Adipocyte (in vitro differentiated cells): Measurements from ENCODE around the gene RPL26.

Experiments used
- DNase-seq: peaks from one replicate; pipeline ENCODE4 v3.0.0-alpha.2; 2015; ENCODE audit warnings: low read depth
- H3K27me3 ChIP-seq: replicated peaks from 2 replicates; pipeline ENCODE4 v1.7.0; 2013; ENCODE audit warnings: mild to moderate bottlenecking, low read length, moderate library complexity; ENCODE audit not compliant: control insufficient read depth, insufficient read depth
- H3K36me3 ChIP-seq: 2 replicates; pipeline ENCODE4 v1.7.0; 2013; ENCODE audit warnings: low read length, mild to moderate bottlenecking, moderate library complexity; ENCODE audit not compliant: control insufficient read depth, insufficient read depth, severe bottlenecking
- H3K4me1 ChIP-seq: 2 replicates; pipeline ENCODE4 v1.7.0; 2013; ENCODE audit warnings: mild to moderate bottlenecking, low read length, moderate library complexity; ENCODE audit not compliant: control insufficient read depth, insufficient read depth
- H3K4me3 ChIP-seq: 2 replicates; pipeline ENCODE4 v1.7.0; 2013; ENCODE audit warnings: mild to moderate bottlenecking, low read length, moderate library complexity
- H3K9ac ChIP-seq: 2 replicates; pipeline ENCODE4 v1.7.0; 2013; ENCODE audit warnings: mild to moderate bottlenecking, low read length, moderate library complexity
- H3K9me3 ChIP-seq: 2 replicates; pipeline ENCODE4 v1.7.0; 2013; ENCODE audit warnings: mild to moderate bottlenecking, low read length, moderate library complexity; ENCODE audit not compliant: control insufficient read depth

RPL26 gene

GRCh38 chr17:8341456-8341855, 41.5 kb downstream of the RPL26 start:
- no peaks in the 10 kb centered on the region for H3K36me3 ChIP-seq
- peaks cover 15% of the 10 kb centered on the region for H3K27me3 ChIP-seq
- no peak for DNase-seq
- H3K4me1 ChIP-seq, result peaks cover 10% of the 10 kb centered on the region
- H3K9me3 ChIP-seq, result no peaks in the 10 kb centered on the region
- no peak overlapping the region for H3K9ac ChIP-seq
- no peak overlapping the region for H3K4me3 ChIP-seq

GRCh38 chr17:8339540-8339939, 43.5 kb downstream of the RPL26 start, which contains the start of gene ODF4:
Gene ODF4 (plus strand): TSS chr17:8339840. CDS start chr17:8340052, 212 bp downstream.
- Histone ChIP-seq H3K9me3 (no peaks in the 10 kb centered on the region), H3K9ac (no peak within 1 kb of the TSS), H3K4me3 (no peak within 1 kb of the TSS), H3K4me1 (peaks cover 10% of the 10 kb centered on the region), H3K27me3 (peaks cover 4% of the 10 kb centered on the region), H3K36me3 (no peaks in the 10 kb centered on the region)
- no peak for DNase-seq

DNA sequence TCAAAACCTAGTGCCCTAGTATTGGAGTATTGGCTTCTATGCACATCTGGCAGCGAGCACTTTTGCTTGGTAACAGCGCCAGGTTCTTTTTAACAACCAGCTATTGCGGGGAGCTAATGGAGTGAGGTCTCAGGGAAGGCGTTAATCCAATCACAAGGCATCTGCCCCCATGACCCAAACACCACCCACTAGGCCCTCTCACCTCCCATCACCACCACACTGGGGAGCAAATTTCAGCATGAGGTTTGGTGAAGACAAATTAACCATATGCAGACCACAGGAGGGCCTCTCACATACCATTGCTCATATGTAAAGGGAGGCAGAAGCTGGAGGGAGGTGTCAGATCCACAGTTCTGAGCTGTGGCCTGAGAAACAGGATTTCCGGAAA, 44.2 kb downstream of the RPL26 start:
- H3K9me3 ChIP-seq, result no peaks in the 10 kb centered on the region
- no peak overlapping the region for H3K9ac ChIP-seq
- H3K27me3 ChIP-seq, result peaks cover 4% of the 10 kb centered on the region
- no peak overlapping the region for H3K4me3 ChIP-seq
- H3K4me1 ChIP-seq, result peaks cover 10% of the 10 kb centered on the region
- no peaks in the 10 kb centered on the region for H3K36me3 ChIP-seq
- no peak for DNase-seq

DNA sequence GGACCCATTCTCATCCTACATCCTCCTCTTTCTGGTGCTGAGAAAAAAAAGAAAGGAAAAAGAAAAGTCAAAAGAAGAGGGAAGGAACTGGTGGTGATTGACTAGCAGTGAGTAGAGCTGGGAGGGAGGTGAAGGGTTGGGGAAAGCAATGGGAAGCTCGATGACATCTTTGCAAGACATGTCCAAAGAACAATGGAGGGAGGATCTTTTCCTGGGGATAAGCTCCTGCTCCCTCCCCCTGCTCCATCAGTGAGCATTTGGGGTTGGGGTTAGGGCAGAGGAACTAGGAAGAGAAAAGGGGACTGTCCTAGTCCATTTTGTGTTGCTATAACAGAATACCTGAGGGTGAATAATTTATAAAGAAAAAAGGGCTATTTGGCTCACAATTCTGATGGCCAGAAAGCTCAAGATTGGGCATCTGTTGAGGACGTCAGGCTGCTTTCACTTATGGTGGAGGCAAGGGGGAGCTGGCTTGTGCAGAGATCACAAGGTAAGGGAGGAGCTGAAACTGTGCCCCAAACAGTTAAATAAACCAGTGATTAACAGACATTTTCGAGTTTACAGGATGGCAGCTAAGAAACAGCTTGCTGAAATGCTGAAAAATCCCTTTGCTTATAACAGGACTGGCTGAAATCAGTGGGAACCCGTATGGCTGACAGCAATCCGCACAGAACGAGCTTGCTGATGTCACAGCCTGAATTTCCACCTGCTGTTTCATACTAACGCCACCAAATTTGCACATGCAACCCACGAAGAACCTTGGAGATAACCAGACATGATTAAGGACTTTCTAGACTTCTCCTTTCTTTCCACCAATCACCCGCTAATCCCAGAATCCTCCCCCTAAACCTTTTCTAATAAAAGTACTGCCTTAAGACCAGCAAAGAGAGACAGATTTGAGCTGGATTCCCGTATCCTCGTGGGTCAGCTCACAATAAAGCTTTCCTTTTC, 44.9 kb downstream of the RPL26 start:
- Histone ChIP-seq H3K9me3 (no peaks in the 10 kb centered on the region), H3K4me3 (peak overlapping the region; percentile 58), H3K9ac (peak overlapping the region; percentile 8), H3K27me3 (peaks cover 4% of the 10 kb centered on the region), H3K4me1 (peaks cover 10% of the 10 kb centered on the region), H3K36me3 (no peaks in the 10 kb centered on the region)
- no peak for DNase-seq

- no peak for DNase-seq
- Histone ChIP-seq H3K27me3 (no peaks in the 10 kb centered on the region), H3K9me3 (no peaks in the 10 kb centered on the region), H3K4me3 (no peak overlapping the region), H3K4me1 (peaks cover 4% of the 10 kb centered on the region), H3K36me3 (no peaks in the 10 kb centered on the region), H3K9ac (no peak overlapping the region)
Observed at GRCh38 chr17:8333281-8333680, 49.7 kb downstream of the RPL26 start.

- Histone ChIP-seq H3K9me3 (no peaks in the 10 kb centered on the region), H3K9ac (no peak overlapping the region), H3K4me3 (no peak overlapping the region), H3K36me3 (no peaks in the 10 kb centered on the region), H3K4me1 (no peaks in the 10 kb centered on the region), H3K27me3 (no peaks in the 10 kb centered on the region)
- DNase-seq, result no peak
Observed at GRCh38 chr17:8332688-8333087, 50.3 kb downstream of the RPL26 start.

GRCh38 chr17:8332128-8332527, 50.9 kb downstream of the RPL26 start:
- H3K36me3 ChIP-seq, result no peaks in the 10 kb centered on the region
- no peak for DNase-seq
- peaks cover 2% of the 10 kb centered on the region for H3K4me1 ChIP-seq
- no peaks in the 10 kb centered on the region for H3K9me3 ChIP-seq
- H3K27me3 ChIP-seq, result no peaks in the 10 kb centered on the region
- H3K9ac ChIP-seq, result no peak overlapping the region
- no peak overlapping the region for H3K4me3 ChIP-seq
